ENCODE results near the gene PRPF6.

Gene PRPF6

GRCh38 chr20:64025826-64026412 lies 45.0 kb downstream of the PRPF6 start:
- no peak for DNase-seq (ENCODE audit: low read depth)
- in situ Hi-C loops (cut with HindIII; ENCODE audit: low sequenced_read_pairs): no loop called here
- no peak overlapping the region for H3K4me3 ChIP-seq (ENCODE audit: low read depth, low read length)
- TF ChIP-seq, protein P1, sequence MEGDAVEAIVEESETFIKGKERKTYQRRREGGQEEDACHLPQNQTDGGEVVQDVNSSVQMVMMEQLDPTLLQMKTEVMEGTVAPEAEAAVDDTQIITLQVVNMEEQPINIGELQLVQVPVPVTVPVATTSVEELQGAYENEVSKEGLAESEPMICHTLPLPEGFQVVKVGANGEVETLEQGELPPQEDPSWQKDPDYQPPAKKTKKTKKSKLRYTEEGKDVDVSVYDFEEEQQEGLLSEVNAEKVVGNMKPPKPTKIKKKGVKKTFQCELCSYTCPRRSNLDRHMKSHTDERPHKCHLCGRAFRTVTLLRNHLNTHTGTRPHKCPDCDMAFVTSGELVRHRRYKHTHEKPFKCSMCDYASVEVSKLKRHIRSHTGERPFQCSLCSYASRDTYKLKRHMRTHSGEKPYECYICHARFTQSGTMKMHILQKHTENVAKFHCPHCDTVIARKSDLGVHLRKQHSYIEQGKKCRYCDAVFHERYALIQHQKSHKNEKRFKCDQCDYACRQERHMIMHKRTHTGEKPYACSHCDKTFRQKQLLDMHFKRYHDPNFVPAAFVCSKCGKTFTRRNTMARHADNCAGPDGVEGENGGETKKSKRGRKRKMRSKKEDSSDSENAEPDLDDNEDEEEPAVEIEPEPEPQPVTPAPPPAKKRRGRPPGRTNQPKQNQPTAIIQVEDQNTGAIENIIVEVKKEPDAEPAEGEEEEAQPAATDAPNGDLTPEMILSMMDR (IDR thresholded peaks at IDR 0.05; ENCODE audit: low read depth, low read length, missing control alignments): no peak

GRCh38 chr20:64027981-64028685 lies 47.2 kb downstream of the PRPF6 start:
- no peak overlapping the region for H3K4me3 ChIP-seq (ENCODE audit: low read depth, low read length)
- TF ChIP-seq, protein P1 (IDR thresholded peaks at IDR 0.05; ENCODE audit: low read depth, low read length, missing control alignments): no peak
- in situ Hi-C loops (cut with HindIII; ENCODE audit: low sequenced_read_pairs): no loop called here
- DNase-seq (ENCODE audit: low read depth): no peak

- TF ChIP-seq, protein P1 (IDR thresholded peaks at IDR 0.05; ENCODE audit: low read depth, low read length, missing control alignments): no peak
- in situ Hi-C loops (cut with HindIII; ENCODE audit: low sequenced_read_pairs): no loop called here
- no peak for DNase-seq (ENCODE audit: low read depth)
- H3K4me3 ChIP-seq (ENCODE audit: low read depth, low read length): no peak overlapping the region
Observed at GRCh38 chr20:64029293-64030117, 48.6 kb downstream of the PRPF6 start.

GRCh38 chr20:64030371-64031134 lies 49.6 kb downstream of the PRPF6 start:
- no peak for DNase-seq (ENCODE audit: low read depth)
- in situ Hi-C loops (cut with HindIII; ENCODE audit: low sequenced_read_pairs): no loop called here
- TF ChIP-seq, protein P1 (IDR thresholded peaks at IDR 0.05; ENCODE audit: low read depth, low read length, missing control alignments): no peak
- H3K4me3 ChIP-seq (ENCODE audit: low read depth, low read length): no peak overlapping the region

GRCh38 chr20:64031822-64032314 lies 50.9 kb downstream of the PRPF6 start:
- in situ Hi-C loops (cut with HindIII; ENCODE audit: low sequenced_read_pairs): no loop called here
- DNase-seq (ENCODE audit: low read depth): no peak
- no peak overlapping the region for H3K4me3 ChIP-seq (ENCODE audit: low read depth, low read length)
- TF ChIP-seq, protein P1 (IDR thresholded peaks at IDR 0.05; ENCODE audit: low read depth, low read length, missing control alignments): no peak
